ENCODE measurements around the gene DTNB.

DTNB gene

DNA sequence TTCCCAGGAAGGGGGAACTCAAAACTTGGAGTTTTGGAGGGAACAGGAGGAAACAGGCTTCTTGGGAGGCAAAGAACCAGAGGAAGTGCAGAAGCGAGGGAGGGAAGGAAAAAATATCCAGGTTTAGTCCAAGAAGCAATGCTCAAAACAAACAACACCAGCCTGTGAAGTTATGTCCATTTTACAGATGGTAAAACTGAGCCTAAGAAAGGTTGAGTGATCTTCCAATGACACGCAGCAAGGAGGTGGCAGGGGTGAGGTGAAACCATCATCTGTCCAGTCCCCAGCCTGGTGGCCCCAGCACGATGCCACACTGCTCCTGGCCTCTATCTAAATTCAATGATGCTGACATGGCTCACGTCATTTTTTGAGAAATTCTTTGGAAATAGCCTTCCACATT lies 342.4 kb downstream of the DTNB start:
- H3K9ac ChIP-seq (ENCODE audit: low read depth, low read length), result no peak overlapping the region

DNA sequence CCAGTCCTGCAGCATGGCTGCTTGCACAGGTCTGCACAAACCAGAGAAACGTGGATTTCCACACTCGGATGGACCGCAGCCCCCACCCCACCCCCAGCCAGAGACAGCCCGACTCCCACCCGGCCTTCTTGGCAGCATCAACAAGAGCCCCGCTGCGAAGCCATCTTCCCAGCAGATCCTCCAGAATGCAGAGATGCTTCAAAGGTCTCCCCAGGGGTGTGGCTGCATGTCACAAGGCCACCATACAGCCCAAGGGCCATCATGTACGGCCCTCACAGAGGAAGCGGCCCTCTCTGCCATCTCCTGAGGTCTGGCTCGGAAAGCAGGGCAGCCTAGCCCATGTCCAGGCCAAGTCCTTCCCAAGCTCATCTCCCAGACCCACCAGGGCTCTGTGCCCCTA lies 343.1 kb downstream of the DTNB start:
- no peak overlapping the region for H3K4me3 ChIP-seq (ENCODE audit: low read length)
- H3K27me3 ChIP-seq (ENCODE audit: insufficient read depth, low read length), result no peaks in the 10 kb centered on the region
- no peak overlapping the region for H3K27ac ChIP-seq (ENCODE audit: low read length)
- peaks cover 15% of the 10 kb centered on the region for H3K4me1 ChIP-seq (ENCODE audit: insufficient read depth, low read length)
- no peak overlapping the region for H3K9ac ChIP-seq (ENCODE audit: low read depth, low read length)
- no peaks in the 10 kb centered on the region for H3K36me3 ChIP-seq (ENCODE audit: insufficient read depth, low read depth, low read length)
- peaks cover 8% of the 10 kb centered on the region for H3K9me3 ChIP-seq (ENCODE audit: insufficient read depth, low read depth, low read length)

More for the DNA sequence above, 342.4 kb downstream of the DTNB start:
- peaks cover 18% of the 10 kb centered on the region for H3K4me1 ChIP-seq (ENCODE audit: insufficient read depth, low read length)
- no peaks in the 10 kb centered on the region for H3K36me3 ChIP-seq (ENCODE audit: insufficient read depth, low read depth, low read length)
- no peak overlapping the region for H3K27ac ChIP-seq (ENCODE audit: low read length)
- H3K9me3 ChIP-seq (ENCODE audit: insufficient read depth, low read depth, low read length), result peaks cover 8% of the 10 kb centered on the region
- H3K4me3 ChIP-seq (ENCODE audit: low read length), result no peak overlapping the region
- H3K27me3 ChIP-seq (ENCODE audit: insufficient read depth, low read length), result no peaks in the 10 kb centered on the region

GRCh38 chr2:25328152-25329085 lies 345.0 kb downstream of the DTNB start:
- Histone ChIP-seq H3K9me3 (ENCODE audit: insufficient read depth, low read depth, low read length) (peaks cover 8% of the 10 kb centered on the region), H3K27me3 (ENCODE audit: insufficient read depth, low read length) (no peaks in the 10 kb centered on the region), H3K36me3 (ENCODE audit: insufficient read depth, low read depth, low read length) (no peaks in the 10 kb centered on the region), H3K4me1 (ENCODE audit: insufficient read depth, low read length) (no peaks in the 10 kb centered on the region; the same call in 1 of the 2 replicates), H3K4me3 (ENCODE audit: low read length) (no peak overlapping the region), H3K9ac (ENCODE audit: low read depth, low read length) (no peak overlapping the region), H3K27ac (ENCODE audit: low read length) (no peak overlapping the region)

All from iPS-20b (cell line).